Measurements from ENCODE around the gene RARG. TPM values are rescaled to one million over a fixed set of nuclear protein-coding genes. Genes with fewer than 3 reads are reported as not detected.
A peak's percentile ranks its signal among the peaks of the same experiment; 100 is the strongest.

RARG gene
- total RNA-seq, 4 donors from 2014 or later: 4.3 to 23.5 (median 13.2) TPM

- ATAC-seq (ENCODE audit: low FRiP score) (no peak), DNase-seq (ENCODE audit: low spot score) (no peak)
- no peak for TF ChIP-seq CTCF (IDR thresholded peaks at IDR 0.05)
Observed at GRCh38 chr12:53191096-53191884, 40.7 kb downstream of the RARG start.

GRCh38 chr12:53190108-53190729 lies 41.8 kb downstream of the RARG start:
- peak; percentile 74 for ATAC-seq (ENCODE audit: low FRiP score)
- TF ChIP-seq CTCF (IDR thresholded peaks at IDR 0.05): peak in 1 of 3 donors; percentile 53
- peak; percentile 30 for DNase-seq (ENCODE audit: low spot score)

GRCh38 chr12:53187145-53187899 lies 44.7 kb downstream of the RARG start:
- no peak for ATAC-seq (ENCODE audit: low FRiP score)
- no peak for TF ChIP-seq CTCF (IDR thresholded peaks at IDR 0.05)
- no peak for DNase-seq (ENCODE audit: low spot score)

GRCh38 chr12:53186745-53187144 lies 45.3 kb downstream of the RARG start:
- TF ChIP-seq CTCF (IDR thresholded peaks at IDR 0.05): no peak
- DNase-seq (ENCODE audit: low spot score) (no peak), ATAC-seq (ENCODE audit: low FRiP score) (no peak)

GRCh38 chr12:53185582-53186153 lies 46.3 kb downstream of the RARG start:
- no peak for DNase-seq (ENCODE audit: low spot score)
- TF ChIP-seq CTCF (IDR thresholded peaks at IDR 0.05): no peak
- ATAC-seq (ENCODE audit: low FRiP score): no peak

- no peak for DNase-seq (ENCODE audit: low spot score)
- no peak for TF ChIP-seq CTCF (IDR thresholded peaks at IDR 0.05)
- ATAC-seq (ENCODE audit: low FRiP score): no peak
Observed at GRCh38 chr12:53184828-53185227, 47.2 kb downstream of the RARG start.
